RWPE1 (cell line): ENCODE data around the gene CNOT1.

Source experiments
- CTCF ChIA-PET: fragments of 350-600 bp; sonication (Branson Sonifier 250); formaldehyde crosslinking; extraction: SDS; loops from one replicate; lab custom pipeline; 2021; lab: Yijun Ruan, JAX
- POLR2A ChIA-PET: fragments of 400-600 bp; formaldehyde crosslinking; extraction: SDS; loops from one replicate; lab custom pipeline; 2020; ENCODE audit warnings: antibody characterized with exemption; ENCODE audit not compliant: low non-redundant PET; lab: Yijun Ruan, JAX
- DNase-seq: peaks from one replicate; pipeline ENCODE4 v3.0.0; 2012; ENCODE audit warnings: low spot score
- H3K27ac ChIP-seq: fragments of 450-650 bp; 2 replicates; pipeline ENCODE4 v1.5.1; 2017
- TF ChIP-seq, protein P1 (sequence below): fragments of 450-650 bp; conservative IDR thresholded peaks from 2 replicates; pipeline ENCODE4 v1.5.1; 2017; ENCODE audit warnings: low read depth, mild to moderate bottlenecking

The CNOT1 gene

DNA sequence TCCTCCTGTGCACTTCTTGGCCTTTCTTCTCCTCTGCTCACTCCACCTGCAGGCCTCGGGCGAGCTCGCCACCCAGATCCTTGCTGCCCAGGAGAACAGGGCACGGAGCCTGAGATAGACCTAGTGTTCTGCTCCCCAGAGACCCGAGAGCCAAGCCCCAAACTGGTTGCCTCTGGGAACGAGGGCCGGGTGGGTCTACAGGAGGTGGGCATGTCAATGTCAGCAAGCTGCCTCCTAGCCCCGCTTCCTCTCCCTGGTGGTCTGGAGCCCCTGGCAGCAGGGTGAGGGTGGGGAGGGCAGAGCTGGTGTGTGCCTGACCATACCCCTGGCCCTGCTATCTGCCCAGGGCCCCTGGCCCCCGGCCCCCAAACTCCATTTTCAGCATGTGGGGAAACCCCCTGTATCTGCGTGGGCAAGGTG lies 130.5 kb downstream of the CNOT1 start:
- CTCF ChIA-PET = interaction anchor here (0.6 to 0.7 kb wide), 2 partner anchors 11 to 163 kb away, joined by 4 read pairs; no protein-coding TSS in a partner anchor
- TF ChIP-seq, protein P1, sequence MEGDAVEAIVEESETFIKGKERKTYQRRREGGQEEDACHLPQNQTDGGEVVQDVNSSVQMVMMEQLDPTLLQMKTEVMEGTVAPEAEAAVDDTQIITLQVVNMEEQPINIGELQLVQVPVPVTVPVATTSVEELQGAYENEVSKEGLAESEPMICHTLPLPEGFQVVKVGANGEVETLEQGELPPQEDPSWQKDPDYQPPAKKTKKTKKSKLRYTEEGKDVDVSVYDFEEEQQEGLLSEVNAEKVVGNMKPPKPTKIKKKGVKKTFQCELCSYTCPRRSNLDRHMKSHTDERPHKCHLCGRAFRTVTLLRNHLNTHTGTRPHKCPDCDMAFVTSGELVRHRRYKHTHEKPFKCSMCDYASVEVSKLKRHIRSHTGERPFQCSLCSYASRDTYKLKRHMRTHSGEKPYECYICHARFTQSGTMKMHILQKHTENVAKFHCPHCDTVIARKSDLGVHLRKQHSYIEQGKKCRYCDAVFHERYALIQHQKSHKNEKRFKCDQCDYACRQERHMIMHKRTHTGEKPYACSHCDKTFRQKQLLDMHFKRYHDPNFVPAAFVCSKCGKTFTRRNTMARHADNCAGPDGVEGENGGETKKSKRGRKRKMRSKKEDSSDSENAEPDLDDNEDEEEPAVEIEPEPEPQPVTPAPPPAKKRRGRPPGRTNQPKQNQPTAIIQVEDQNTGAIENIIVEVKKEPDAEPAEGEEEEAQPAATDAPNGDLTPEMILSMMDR = no peak
- no peak overlapping the region for H3K27ac ChIP-seq
- POLR2A ChIA-PET = no interaction called here
- DNase-seq = no peak

DNA sequence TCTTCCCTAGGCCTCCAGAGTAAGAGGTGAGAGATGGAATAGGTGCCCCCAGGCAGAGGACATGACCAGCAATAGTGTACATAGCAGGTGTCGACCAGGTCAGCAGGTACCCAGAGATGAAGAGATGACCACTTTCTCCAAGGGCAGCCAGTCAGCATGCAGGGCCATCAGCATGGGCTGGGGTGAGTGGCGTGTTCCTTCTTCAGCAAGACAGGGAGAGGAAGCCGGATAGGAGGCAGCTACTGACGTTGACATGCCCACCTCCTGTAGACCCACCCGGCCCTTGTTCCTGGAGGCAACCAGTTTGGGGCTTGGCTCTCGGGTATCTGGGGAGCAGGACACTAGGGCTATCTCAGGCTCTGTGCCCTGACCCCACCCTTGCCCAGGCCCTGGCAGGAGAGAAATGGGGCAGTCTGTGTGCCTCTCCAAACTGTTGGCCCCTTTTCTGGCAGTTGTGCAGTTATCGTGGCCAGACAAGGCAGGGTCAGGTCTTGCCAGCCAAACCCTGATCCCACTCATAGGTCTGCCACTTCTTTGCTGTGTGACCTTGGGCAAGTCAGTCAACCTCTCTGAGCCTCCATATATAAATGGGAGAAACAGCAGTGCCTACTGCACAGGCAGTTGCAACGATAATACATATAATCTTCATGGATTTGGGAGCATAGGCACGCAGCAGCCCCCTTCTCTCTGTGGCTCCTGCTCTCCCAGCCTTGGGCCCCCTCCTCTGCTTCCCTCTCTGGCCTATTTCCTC lies 131.1 kb downstream of the CNOT1 start:
- TF ChIP-seq, protein P1 = no peak
- no peak overlapping the region for H3K27ac ChIP-seq
- POLR2A ChIA-PET = no interaction called here
- CTCF ChIA-PET = interaction anchor here (0.7 kb wide), 1 partner anchor 162 kb away, joined by 4 read pairs; no protein-coding TSS in a partner anchor
- no peak for DNase-seq

DNA sequence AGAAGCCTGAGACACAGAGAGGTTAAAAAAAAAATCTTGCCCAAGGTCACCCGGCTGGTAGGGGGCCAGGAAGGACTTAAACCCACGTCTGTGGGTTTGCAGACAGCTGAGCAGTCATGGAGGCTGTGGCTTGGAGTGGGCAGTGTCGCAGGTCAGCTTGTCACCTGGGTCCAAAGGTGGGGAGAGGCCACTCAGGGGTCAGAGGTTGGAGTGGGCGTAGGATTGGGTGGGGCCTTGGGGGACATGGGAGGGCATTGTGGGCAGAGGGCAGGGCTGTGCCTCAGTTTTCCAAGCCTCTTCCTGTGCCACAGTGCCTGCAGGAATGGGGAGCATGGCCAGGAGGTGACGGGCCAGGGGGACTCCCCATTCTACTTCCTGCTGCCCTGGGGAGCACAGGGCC lies 131.7 kb downstream of the CNOT1 start:
- TF ChIP-seq, protein P1 = no peak
- no peak overlapping the region for H3K27ac ChIP-seq
- DNase-seq = no peak
- POLR2A ChIA-PET = no interaction called here
- CTCF ChIA-PET = interaction anchor here (1.0 kb wide), 1 partner anchor 14 kb away, joined by 3 read pairs; no protein-coding TSS in a partner anchor

DNA sequence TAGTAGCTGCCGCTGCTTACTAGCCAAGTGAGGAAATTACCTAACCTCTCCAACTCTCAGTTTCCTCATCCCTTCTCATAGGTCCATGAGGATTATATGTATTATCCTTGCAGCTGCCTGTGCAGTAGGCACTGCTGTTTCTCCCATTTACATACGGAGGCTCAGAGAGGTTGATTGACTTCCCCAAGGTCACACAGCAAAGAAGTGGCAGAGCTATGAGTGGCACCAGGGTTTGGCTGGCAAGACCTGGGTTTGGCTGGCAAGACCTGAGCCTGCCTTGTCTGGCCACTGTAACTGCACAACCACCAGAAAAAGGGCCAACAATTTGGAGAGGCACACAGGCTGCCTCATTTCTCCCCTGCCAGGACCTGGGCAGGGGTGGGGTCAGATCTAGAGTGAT lies 132.2 kb downstream of the CNOT1 start:
- DNase-seq = no peak
- TF ChIP-seq, protein P1 = no peak
- ChIA-PET CTCF (interaction anchor here (0.7 to 1.0 kb wide), 2 partner anchors 10 to 15 kb away, joined by 3 to 4 read pairs; no protein-coding TSS in a partner anchor), POLR2A (no interaction called here)
- no peak overlapping the region for H3K27ac ChIP-seq

DNA sequence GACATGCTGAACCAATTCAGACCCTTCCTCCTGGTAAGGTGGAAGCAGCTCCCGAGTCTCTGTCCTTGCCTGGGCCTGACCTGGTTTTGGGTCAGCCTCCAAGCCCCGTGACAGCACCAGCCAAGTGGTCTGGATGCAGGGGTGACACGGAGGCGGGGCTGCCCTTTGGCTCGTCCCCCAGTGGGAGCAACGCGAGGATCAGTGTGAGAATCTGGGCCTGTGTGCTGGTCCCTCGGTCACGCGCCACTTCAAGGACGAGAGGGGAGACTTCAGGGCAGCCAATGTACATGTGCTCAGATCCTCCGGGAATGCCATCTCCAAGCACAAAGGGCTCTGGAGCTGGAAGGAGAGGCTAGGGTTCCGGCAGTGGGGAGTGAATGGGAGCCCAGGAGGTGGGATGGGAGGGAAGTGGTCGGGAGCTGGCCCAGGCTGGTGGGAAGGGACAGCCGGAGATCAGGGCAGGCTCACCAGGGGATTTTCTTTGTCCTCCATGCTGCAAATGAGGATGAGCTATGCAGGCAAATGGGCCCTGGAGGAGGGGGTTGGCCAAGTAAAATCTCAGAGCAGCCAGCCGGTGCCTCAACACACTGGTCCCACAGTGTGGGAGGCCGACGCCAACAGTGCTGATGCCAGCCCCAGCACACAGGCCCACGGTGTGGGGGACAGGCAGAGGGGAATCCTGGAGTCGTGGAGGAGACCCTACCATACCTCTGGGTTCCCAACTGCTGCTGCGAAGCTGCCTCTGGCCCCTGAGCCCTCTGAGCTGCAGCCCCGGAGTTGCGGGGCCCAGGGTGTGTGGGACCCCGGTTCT lies 133.9 kb downstream of the CNOT1 start:
- TF ChIP-seq, protein P1 = no peak
- DNase-seq = no peak
- CTCF ChIA-PET = interaction anchor here (0.5 to 2.8 kb wide), 4 partner anchors 148 to 260 kb away, joined by 3 to 18 read pairs (median 3); no protein-coding TSS in a partner anchor
- POLR2A ChIA-PET = no interaction called here
- H3K27ac ChIP-seq = no peak overlapping the region

DNA sequence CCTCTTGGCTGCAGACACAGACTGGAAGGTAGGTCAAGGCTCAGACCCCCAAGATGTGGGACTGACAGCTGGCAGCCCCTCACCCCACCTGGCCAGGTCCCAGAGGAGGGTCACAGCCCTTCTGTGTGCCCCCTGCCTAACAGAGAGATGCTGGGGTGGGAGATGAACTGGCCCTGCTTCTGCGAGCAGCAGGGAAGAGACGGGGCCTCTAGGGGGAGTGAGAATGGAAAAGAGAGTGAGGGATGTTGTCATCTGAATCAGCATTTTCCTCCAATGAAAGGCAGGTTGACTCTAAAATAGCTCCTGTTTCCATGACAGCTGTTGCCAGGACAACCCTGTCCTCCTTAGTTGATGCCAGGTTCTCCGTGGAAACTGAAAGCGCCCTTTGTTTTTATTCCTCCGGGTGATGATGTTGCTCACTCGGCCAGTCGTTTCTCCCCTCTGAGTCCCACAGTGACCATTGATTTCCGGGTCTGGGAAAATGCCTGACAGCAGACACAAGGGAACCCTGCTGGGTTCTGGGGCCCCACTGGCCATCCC lies 134.6 kb downstream of the CNOT1 start:
- CTCF ChIA-PET = interaction anchor here (1.0 to 2.8 kb wide), 2 partner anchors 159 to 261 kb away, joined by 3 to 18 read pairs; no protein-coding TSS in a partner anchor
- peak; percentile 89 for DNase-seq
- POLR2A ChIA-PET = interaction anchor here (0.6 kb wide), 1 partner anchor 16 kb away, joined by 4 read pairs; no protein-coding TSS in a partner anchor
- no peak overlapping the region for H3K27ac ChIP-seq
- TF ChIP-seq, protein P1 = 0 out of 2 replicates have a peak, but pooled peaks have one; percentile 23
